Measurements from ENCODE around the gene EML4.

The EML4 gene

GRCh38 chr2:42214669-42215068, 45.5 kb downstream of the EML4 start:
- H3K4me3 ChIP-seq (ENCODE audit: low read depth, low read length): no peak overlapping the region
- no peak for TF ChIP-seq CTCF (IDR thresholded peaks at IDR 0.05; ENCODE audit: control insufficient read depth, extremely low read depth, insufficient read depth)
- no peak for DNase-seq (ENCODE audit: low read depth)

- H3K4me3 ChIP-seq (ENCODE audit: low read depth, low read length): no peak overlapping the region
- DNase-seq (ENCODE audit: low read depth): no peak
- TF ChIP-seq CTCF (IDR thresholded peaks at IDR 0.05; ENCODE audit: control insufficient read depth, extremely low read depth, insufficient read depth): no peak
These were observed 47.5 kb downstream of the EML4 start for GRCh38 chr2:42216694-42217093.

GRCh38 chr2:42217307-42217706, 48.2 kb downstream of the EML4 start:
- no peak overlapping the region for H3K4me3 ChIP-seq (ENCODE audit: low read depth, low read length)
- no peak for TF ChIP-seq CTCF (IDR thresholded peaks at IDR 0.05; ENCODE audit: control insufficient read depth, extremely low read depth, insufficient read depth)
- no peak for DNase-seq (ENCODE audit: low read depth)

- no peak overlapping the region for H3K4me3 ChIP-seq (ENCODE audit: low read depth, low read length)
- no peak for TF ChIP-seq CTCF (IDR thresholded peaks at IDR 0.05; ENCODE audit: control insufficient read depth, extremely low read depth, insufficient read depth)
- DNase-seq (ENCODE audit: low read depth): no peak
These were observed 48.8 kb downstream of the EML4 start for GRCh38 chr2:42217914-42218313.

- DNase-seq (ENCODE audit: low read depth): no peak
These were observed 49.6 kb downstream of the EML4 start for GRCh38 chr2:42218712-42219111.

GRCh38 chr2:42219160-42219559, 50.0 kb downstream of the EML4 start:
- no peak overlapping the region for H3K4me3 ChIP-seq (ENCODE audit: low read depth, low read length)
- TF ChIP-seq CTCF (IDR thresholded peaks at IDR 0.05; ENCODE audit: control insufficient read depth, extremely low read depth, insufficient read depth): no peak
- DNase-seq (ENCODE audit: low read depth): no peak

More at GRCh38 chr2:42218712-42219111, 49.6 kb downstream of the EML4 start:
- TF ChIP-seq CTCF (IDR thresholded peaks at IDR 0.05; ENCODE audit: control insufficient read depth, extremely low read depth, insufficient read depth): no peak
- no peak overlapping the region for H3K4me3 ChIP-seq (ENCODE audit: low read depth, low read length)

- no peak for TF ChIP-seq CTCF (IDR thresholded peaks at IDR 0.05; ENCODE audit: control insufficient read depth, extremely low read depth, insufficient read depth)
- H3K4me3 ChIP-seq (ENCODE audit: low read depth, low read length): no peak overlapping the region
- DNase-seq (ENCODE audit: low read depth): no peak
These were observed 51.4 kb downstream of the EML4 start for GRCh38 chr2:42220566-42220965.
